K562 (cell line): ENCODE measurements around the gene HIVEP3. TPM values are rescaled to one million over a fixed set of nuclear protein-coding genes. Genes with fewer than 3 reads are reported as not detected.

ENCODE experiments used
- ATAC-seq: fragments of 200-7000 bp; cut with Tn5 transposase; 3 replicates; pipeline ENCODE4 v1.9.1; 2020; ENCODE audit warnings: moderate library complexity
- BruUV-seq: library from RNA; stranded (reverse); fragments of 400-500 nt; replicated peaks from 2 replicates; lab custom pipeline; 2021; lab: Mats Ljungman, UMichigan
- CTCF ChIA-PET: fragments of 300-600 bp; formaldehyde crosslinking; extraction: SDS; loops from one replicate; lab custom pipeline; 2021; ENCODE audit warnings: low intra/inter-chr PET ratio; lab: Yijun Ruan, JAX
- POLR2A ChIA-PET: fragments of 300-600, 350-650 bp; sonication (Branson Sonifier 250); formaldehyde crosslinking; extraction: SDS; loops from one replicate; lab custom pipeline; 2021; ENCODE audit warnings: antibody characterized with exemption, inconsistent platforms; lab: Yijun Ruan, JAX
- DNase-seq, 4 experiments: peaks; one replicate each; pipeline versions ENCODE4 v3.0.0 to v3.0.0-alpha.2; 2011 to 2018; ENCODE audit warnings: low spot score in 3 of 4, mixed read lengths in 3 of 4; ENCODE audit errors: extremely low read depth in 1 of 4
- FAIRE-seq: peaks from 2 replicates; lab custom pipeline; 2011; peaks lifted over from hg19 to GRCh38; lab: Jason Lieb, UNC
- H2AFZ ChIP-seq: 2 replicates; pipeline ENCODE4 v1.6.0; 2011; ENCODE audit warnings: low read depth, low read length, control low read depth, inconsistent platforms
- H3K27ac ChIP-seq: fragments of 200-600 bp; 3 replicates; pipeline ENCODE4 v1.8.0; 2011; ENCODE audit warnings: low read depth, mild to moderate bottlenecking, control low read depth, inconsistent platforms, low read length, moderate library complexity, mixed read lengths; ENCODE audit errors: extremely low read depth
- H3K27me3 ChIP-seq, 2 experiments: fragments of 300-600 bp in 1 of 2; 2 replicates in 1 of 2; 3 replicates in 1 of 2; pipeline versions ENCODE4 v1.6.0 to v1.8.0; 2011; ENCODE audit warnings: inconsistent platforms in 2 of 2, low read length in 2 of 2, mild to moderate bottlenecking in 1 of 2, mixed read lengths in 1 of 2, moderate library complexity in 1 of 2; ENCODE audit not compliant: control insufficient read depth in 2 of 2, insufficient read depth in 2 of 2
- H3K36me3 ChIP-seq: fragments of 300-600 bp; 3 replicates; pipeline ENCODE4 v1.8.0; 2011; ENCODE audit warnings: mild to moderate bottlenecking, low read length, inconsistent platforms; ENCODE audit not compliant: control insufficient read depth, insufficient read depth
- H3K4me1 ChIP-seq, 2 experiments: fragments of 200-600 bp in 1 of 2; replicated peaks in 1 of 2; 2 replicates in 1 of 2; 3 replicates in 1 of 2; pipeline versions ENCODE4 v1.5.1 to v1.8.0; 2011; ENCODE audit warnings: inconsistent platforms in 2 of 2, low read length in 2 of 2, mild to moderate bottlenecking in 1 of 2, mixed read lengths in 1 of 2, moderate library complexity in 1 of 2; ENCODE audit not compliant: control insufficient read depth in 2 of 2, insufficient read depth in 2 of 2
- H3K4me2 ChIP-seq: 2 replicates; pipeline ENCODE4 v1.6.1; 2011; ENCODE audit warnings: low read length, control low read depth, inconsistent platforms, mixed read lengths; ENCODE audit not compliant: insufficient read depth
- H3K4me3 ChIP-seq: fragments of 200-600 bp; sonication (generic), shearing (Covaris generic); 2 replicates; pipeline ENCODE4 v1.5.1; 2016; ENCODE audit warnings: control low read depth, inconsistent platforms
- H3K79me2 ChIP-seq: fragments of 200-600 bp; 3 replicates; pipeline ENCODE4 v1.8.0; 2011; ENCODE audit warnings: low read length, inconsistent platforms; ENCODE audit not compliant: control insufficient read depth, insufficient read depth
- H3K9ac ChIP-seq, 2 experiments: 2 replicates each; pipeline versions ENCODE4 v1.6.0 to v1.6.1; 2011; ENCODE audit warnings: low read depth in 2 of 2, low read length in 2 of 2, control low read depth in 1 of 2, inconsistent platforms in 1 of 2, mild to moderate bottlenecking in 1 of 2, mixed read lengths in 1 of 2; ENCODE audit not compliant: insufficient read depth in 1 of 2
- H3K9me1 ChIP-seq: one replicate; pipeline ENCODE4 v1.6.0; 2011; ENCODE audit warnings: inconsistent platforms, mild to moderate bottlenecking, low read length, moderate library complexity; ENCODE audit not compliant: control insufficient read depth, insufficient read depth
- H3K9me3 ChIP-seq: replicated peaks from 2 replicates; pipeline ENCODE4 v1.5.1; 2011; ENCODE audit warnings: low read depth, low read length, inconsistent platforms; ENCODE audit not compliant: control insufficient read depth, insufficient read depth
- H4K20me1 ChIP-seq: replicated peaks from 2 replicates; pipeline ENCODE4 v1.6.1; 2011; ENCODE audit warnings: low read length, inconsistent platforms, mixed read lengths; ENCODE audit not compliant: control insufficient read depth, insufficient read depth
- CEBPG ChIP-seq, 3 experiments: fragments of 200-800 bp in 1 of 3; sonication (Bioruptor generic) in 1 of 3; sonication (generic) in 1 of 3; formaldehyde crosslinking in 1 of 3; IDR thresholded peaks in 2 of 3; conservative IDR thresholded peaks in 1 of 3; 2 replicates each; pipeline versions ENCODE4 v1.6.1 to v1.8.0; 2016 to 2022; ENCODE audit warnings: missing compliant biosample characterization in 2 of 3, missing genetic modification characterization in 2 of 3, mild to moderate bottlenecking in 1 of 3, missing genetic modification reagents in 1 of 3
- E2F3 ChIP-seq: fragments of 250-450 bp; sonication (Bioruptor Pico); IDR thresholded peaks from 2 replicates; pipeline ENCODE4 v1.4.0; 2020; ENCODE audit warnings: mild to moderate bottlenecking
- HCFC1 ChIP-seq: IDR thresholded peaks from 2 replicates; pipeline ENCODE4 v1.6.1; 2012; ENCODE audit warnings: low read depth, low read length, improper control_type of control experiment
- RAD21 ChIP-seq, 2 experiments: fragments of 250-450 bp in 1 of 2; fragments of 450-650 bp in 1 of 2; sonication (Bioruptor Pico) in 1 of 2; formaldehyde crosslinking in 1 of 2; IDR thresholded peaks in 1 of 2; conservative IDR thresholded peaks in 1 of 2; 2 replicates each; pipeline versions ENCODE4 v1.4.0 to v1.8.0; 2020 to 2022; ENCODE audit warnings: mild to moderate bottlenecking in 2 of 2, moderate library complexity in 1 of 2
- WGBS: fragments of 100-300 bp; shearing (Covaris generic); methylation state at CpG from one replicate; pipeline ENCODE4 v1.1.6; 2016; ENCODE audit warnings: low coverage, mixed read lengths; ENCODE audit not compliant: insufficient coverage; ENCODE audit errors: missing lambda C conversion rate; 5-methylcytosine and 5-hydroxymethylcytosine counted together
- in situ Hi-C: fragments of 300-500 bp; cut with MboI; formaldehyde crosslinking; loops from 4 replicates; pipeline ENCODE4 v1.15.0; 2018; ENCODE audit warnings: inconsistent platforms, mixed read lengths
- intact Hi-C: fragments of 100-400 bp; cut with micrococcal nuclease; formaldehyde crosslinking; loops from 2 replicates; pipeline ENCODE4 v1.14.2; 2022
- polyA plus RNA-seq, 8 experiments: library from polyadenylated mRNA; depleted of rRNA in 4 of 8; stranded (reverse) in 5 of 8; unstranded in 3 of 8; fragments of >200 nt; fragmentation: Nextera tagmentation in 2 of 8; fragmentation: Illumina TruSeq in 1 of 8; extraction: Ambion mirVana in 2 of 8; extraction: Trizol in 1 of 8; gene quantifications; 2 replicates each; pipeline versions ENCODE4 v1.2.1 to v1.2.3, GENCODE V29; 2011 to 2014; ENCODE audit warnings: inconsistent platforms in 1 of 8, missing spikeins in 1 of 8
- total RNA-seq, 7 experiments: library from RNA; depleted of rRNA in 6 of 7; stranded (reverse); fragments of >200 nt in 6 of 7; fragmentation: Illumina TruSeq in 2 of 7; extraction: Trizol in 2 of 7; gene quantifications; 2 replicates each; pipeline versions ENCODE4 v1.2.1 to v1.2.3, GENCODE V29; 2011 to 2021; ENCODE audit warnings: low replicate concordance in 1 of 7
- TF ChIP-seq, protein P1 (sequence below): fragments of 250-450 bp; sonication (Bioruptor Pico); IDR thresholded peaks from 2 replicates; pipeline ENCODE4 v1.9.0; 2021; ENCODE audit warnings: mild to moderate bottlenecking, inconsistent platforms

The HIVEP3 gene
- total and polyA plus RNA-seq, 9 of the 15 experiments (the other 6 are each of a cell fraction or from before 2014, with no cell fraction given): 0.09 to 0.58 (median 0.34) TPM; not detected in 1

DNA sequence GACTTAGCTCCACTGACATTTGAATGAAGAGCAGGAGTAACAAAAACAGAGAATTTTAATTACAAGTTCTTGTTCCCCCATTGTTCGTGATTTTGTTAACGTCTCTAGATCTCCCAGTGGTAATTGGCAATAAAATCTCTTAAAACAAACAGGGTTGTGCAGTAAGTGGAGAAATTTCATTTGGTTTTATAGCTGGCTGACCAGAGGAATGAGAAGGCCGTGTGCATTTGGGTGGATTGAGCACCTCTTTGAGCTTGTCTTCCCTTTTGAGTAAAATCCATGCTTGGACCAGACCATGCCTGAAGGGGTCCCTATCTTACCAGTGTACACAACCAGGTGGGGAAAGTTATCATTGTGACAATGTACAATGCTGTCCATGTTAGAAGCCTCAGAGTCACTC is 137.8 kb downstream of the HIVEP3 start:
- no TSS peak for BruUV-seq
- Histone ChIP-seq H3K4me2 (no peak overlapping the region), H4K20me1 (peaks cover 13% of the 10 kb centered on the region), H3K9ac (no peak overlapping the region), H3K4me3 (no peak overlapping the region), H3K9me3 (no peaks in the 10 kb centered on the region), H3K27me3 (peaks cover 9 to 38% of the 10 kb centered on the region in 2 experiments; a peak in 3 of 5 replicates), H3K27ac (no peak overlapping the region), H3K9me1 (no peaks in the 10 kb centered on the region), H2AFZ (no peak overlapping the region), H3K36me3 (no peaks in the 10 kb centered on the region), H3K4me1 (no peaks in the 10 kb centered on the region), H3K79me2 (no peaks in the 10 kb centered on the region)
- POLR2A ChIA-PET: interaction anchor here (1.0 to 1.6 kb wide), 4 partner anchors 9 to 111 kb away, joined by 3 to 5 read pairs (median 4); no protein-coding TSS in a partner anchor
- DNase-seq (no peak), ATAC-seq (0 out of 3 replicates have a peak, but pooled peaks have one; percentile 32), FAIRE-seq (no peak)
- CTCF ChIA-PET: no interaction called here
- in situ Hi-C loops: no loop called here
- TF ChIP-seq RAD21 (CRISPR knock-in tag; conservative IDR thresholded peaks at IDR 0.05 in 1 of 2, IDR thresholded peaks at IDR 0.05 in 1 of 2) (0 out of 4 replicates have a peak, but pooled peaks of 1 of the 2 experiments have one; percentile 2), HCFC1 (no peak), CEBPG (CRISPR knock-in tag; IDR thresholded peaks at IDR 0.05) (no peak), CEBPG (tag; conservative IDR thresholded peaks at IDR 0.05 in 1 of 2, IDR thresholded peaks at IDR 0.05 in 1 of 2) (no peak), E2F3 (CRISPR knock-in tag) (no peak)
- TF ChIP-seq, protein P1, sequence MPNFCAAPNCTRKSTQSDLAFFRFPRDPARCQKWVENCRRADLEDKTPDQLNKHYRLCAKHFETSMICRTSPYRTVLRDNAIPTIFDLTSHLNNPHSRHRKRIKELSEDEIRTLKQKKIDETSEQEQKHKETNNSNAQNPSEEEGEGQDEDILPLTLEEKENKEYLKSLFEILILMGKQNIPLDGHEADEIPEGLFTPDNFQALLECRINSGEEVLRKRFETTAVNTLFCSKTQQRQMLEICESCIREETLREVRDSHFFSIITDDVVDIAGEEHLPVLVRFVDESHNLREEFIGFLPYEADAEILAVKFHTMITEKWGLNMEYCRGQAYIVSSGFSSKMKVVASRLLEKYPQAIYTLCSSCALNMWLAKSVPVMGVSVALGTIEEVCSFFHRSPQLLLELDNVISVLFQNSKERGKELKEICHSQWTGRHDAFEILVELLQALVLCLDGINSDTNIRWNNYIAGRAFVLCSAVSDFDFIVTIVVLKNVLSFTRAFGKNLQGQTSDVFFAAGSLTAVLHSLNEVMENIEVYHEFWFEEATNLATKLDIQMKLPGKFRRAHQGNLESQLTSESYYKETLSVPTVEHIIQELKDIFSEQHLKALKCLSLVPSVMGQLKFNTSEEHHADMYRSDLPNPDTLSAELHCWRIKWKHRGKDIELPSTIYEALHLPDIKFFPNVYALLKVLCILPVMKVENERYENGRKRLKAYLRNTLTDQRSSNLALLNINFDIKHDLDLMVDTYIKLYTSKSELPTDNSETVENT (CRISPR knock-in tag): no peak
- intact Hi-C loops: loop anchor here (10.0 kb wide), 1 partner anchor 206 kb away; no protein-coding TSS in a partner anchor
- WGBS: 3% methylated on average over 3 of the region's 3 CpGs
